GM08714 (cell line): ENCODE results near the gene RBM43.
"Not testable (repeated sequence)": the region's sequence is repeated elsewhere in the genome, so short reads cannot be mapped to it uniquely, and the experiment has no call there.

Experiments
- H3K4me3 ChIP-seq: fragments of 200-500 bp; sonication (Bioruptor generic); 2 replicates; pipeline ENCODE4 v1.5.1; 2014; ENCODE audit warnings: mild to moderate bottlenecking, low read length, inconsistent platforms
- ZNF274 ChIP-seq: IDR thresholded peaks from 2 replicates; pipeline ENCODE4 v1.6.1; 2012; ENCODE audit warnings: mild to moderate bottlenecking, low read depth, low read length

RBM43 gene

GRCh38 chr2:151261231-151261976 lies at the start of gene RBM43:
Gene RBM43 (minus strand): TSS chr2:151261863. CDS start chr2:151261727, 136 bp downstream.
- no peak for TF ChIP-seq ZNF274
- H3K4me3 ChIP-seq = peak within 1 kb of the TSS; percentile 83

GRCh38 chr2:151310313-151310712 lies 48.6 kb upstream of the RBM43 start:
- not testable (repeated sequence) for H3K4me3 ChIP-seq

- no peak overlapping the region for H3K4me3 ChIP-seq
- TF ChIP-seq ZNF274 = no peak
Observed at GRCh38 chr2:151306621-151307020, 45.0 kb upstream of the RBM43 start.

DNA sequence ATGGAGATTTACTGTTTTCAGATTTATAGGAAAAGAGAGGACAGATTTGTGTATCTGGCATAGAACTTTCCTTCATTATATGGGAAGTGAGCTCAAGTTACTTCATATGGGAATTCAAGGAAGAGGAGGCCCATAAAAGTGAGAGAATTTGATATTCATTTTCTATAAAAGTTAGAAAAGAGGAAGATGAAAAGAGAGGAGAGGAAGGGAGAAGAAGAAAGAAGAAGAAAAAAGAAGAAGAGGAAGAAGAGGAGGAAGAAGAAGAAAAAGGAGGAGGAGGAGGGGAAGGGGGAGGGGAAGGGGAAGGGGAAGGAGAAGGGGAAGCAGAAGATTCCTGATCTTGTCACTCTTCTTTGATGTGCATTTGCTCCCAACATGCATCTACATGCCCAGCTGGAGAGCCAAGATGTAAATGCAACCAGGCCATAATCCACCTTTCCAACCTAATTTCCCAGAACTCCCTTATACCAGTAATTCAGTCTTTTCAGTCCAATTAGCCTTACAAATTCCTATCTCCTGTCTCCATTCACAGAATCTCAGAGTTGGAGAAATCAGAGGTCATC lies 43.5 kb upstream of the RBM43 start:
- no peak for TF ChIP-seq ZNF274
- no peak overlapping the region for H3K4me3 ChIP-seq

GRCh38 chr2:151302879-151303278 lies 41.2 kb upstream of the RBM43 start:
- no peak for TF ChIP-seq ZNF274
- no peak overlapping the region for H3K4me3 ChIP-seq

DNA sequence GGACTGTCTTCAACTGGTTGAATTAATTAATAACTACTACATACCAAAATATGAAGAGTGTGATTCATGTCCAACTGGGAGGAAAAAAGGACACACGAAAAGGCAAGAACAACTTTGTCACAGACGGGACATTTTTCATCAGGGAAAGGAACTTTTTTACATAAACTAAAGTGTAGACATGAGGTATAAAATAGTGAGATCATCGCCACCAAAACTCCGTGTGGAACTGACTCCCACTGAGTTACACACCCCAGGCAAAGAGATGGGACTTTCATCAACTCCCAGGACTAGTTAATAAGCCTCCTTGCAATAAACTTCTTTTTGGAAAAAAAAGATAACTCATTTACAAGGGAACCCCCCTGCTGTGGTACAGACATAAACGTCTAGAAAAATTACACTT lies 40.7 kb upstream of the RBM43 start:
- no peak overlapping the region for H3K4me3 ChIP-seq
- TF ChIP-seq ZNF274 = no peak

GRCh38 chr2:151299920-151300539 lies 38.4 kb upstream of the RBM43 start:
- no peak overlapping the region for H3K4me3 ChIP-seq
- TF ChIP-seq ZNF274 = no peak

GRCh38 chr2:151297882-151298281 lies 36.2 kb upstream of the RBM43 start:
- H3K4me3 ChIP-seq = no peak overlapping the region
- no peak for TF ChIP-seq ZNF274

GRCh38 chr2:151295926-151296325 lies 34.3 kb upstream of the RBM43 start:
- H3K4me3 ChIP-seq = not testable (repeated sequence)

DNA sequence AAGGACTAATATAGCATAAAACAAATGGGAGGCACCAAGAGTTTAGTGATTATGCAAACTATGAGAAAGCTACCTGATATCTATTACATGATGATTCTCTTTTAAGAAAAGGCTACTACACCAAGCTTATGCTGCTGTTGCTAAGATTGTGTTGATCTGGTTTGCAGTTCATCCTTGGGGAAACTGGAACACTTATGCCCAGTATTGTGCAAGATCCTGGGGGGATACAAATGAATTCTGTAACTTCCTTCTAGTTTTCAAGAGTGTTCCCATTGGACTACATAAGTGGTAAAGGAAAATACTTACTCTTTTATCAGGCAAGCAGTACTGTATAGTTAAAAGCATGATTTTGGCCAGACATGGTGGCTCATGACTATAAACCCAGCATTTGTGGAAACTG lies 30.9 kb upstream of the RBM43 start:
- TF ChIP-seq ZNF274 = no peak
- no peak overlapping the region for H3K4me3 ChIP-seq

- H3K4me3 ChIP-seq = no peak overlapping the region
- no peak for TF ChIP-seq ZNF274
Observed at GRCh38 chr2:151292141-151292540, 30.5 kb upstream of the RBM43 start.

DNA sequence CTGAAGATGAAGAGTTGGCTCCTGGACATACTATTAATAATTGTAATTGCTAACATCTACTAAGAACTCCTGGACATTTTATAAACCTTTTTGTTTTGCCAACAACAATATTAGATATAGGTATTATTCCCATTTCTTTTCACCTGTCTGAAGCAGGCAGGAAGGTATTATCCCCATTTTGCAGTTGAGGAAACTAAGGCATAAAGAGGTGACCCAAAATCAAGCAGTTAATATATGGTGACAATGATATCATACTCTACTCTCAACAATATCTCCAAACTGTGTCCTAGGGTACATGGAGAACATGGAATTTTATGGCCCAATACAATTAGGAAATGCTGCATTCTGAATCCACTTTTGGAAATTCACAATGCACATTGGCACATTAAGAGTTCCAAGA lies 29.6 kb upstream of the RBM43 start:
- TF ChIP-seq ZNF274 = no peak
- H3K4me3 ChIP-seq = no peak overlapping the region

- TF ChIP-seq ZNF274 = no peak
- peak overlapping the region; percentile 89 for H3K4me3 ChIP-seq
Observed at GRCh38 chr2:151289972-151290866, 28.6 kb upstream of the RBM43 start.

GRCh38 chr2:151287513-151288250 lies 26.0 kb upstream of the RBM43 start:
- TF ChIP-seq ZNF274 = no peak
- H3K4me3 ChIP-seq = peak overlapping the region; percentile 89
